CD14-positive monocyte (primary cell): ENCODE results near the gene DNAL1. TPM values are rescaled to one million over a fixed set of nuclear protein-coding genes. Genes with fewer than 3 reads are reported as not detected.

Experiments used
- DNase-seq, 3 donors: peaks; one replicate each; pipeline ENCODE4 v3.0.0-alpha.2; 2011 to 2022
- H2AFZ ChIP-seq: 2 replicates; pipeline ENCODE4 v1.6.0; 2012; ENCODE audit warnings: mild to moderate bottlenecking, low read depth, low read length, inconsistent platforms; ENCODE audit not compliant: insufficient read depth, poor library complexity, severe bottlenecking
- H3K27ac ChIP-seq, 2 donors: 1 replicate in 1 of 2; 2 replicates in 1 of 2; pipeline ENCODE4 v1.5.1; 2012 to 2013; ENCODE audit warnings: low read length in 2 of 2, control low read depth in 1 of 2, inconsistent platforms in 1 of 2, low read depth in 1 of 2, mild to moderate bottlenecking in 1 of 2
- H3K27me3 ChIP-seq, 2 donors: one replicate each; pipeline versions ENCODE4 v1.6.0 to v1.6.1; 2011 to 2013; ENCODE audit warnings: low read length in 2 of 2; ENCODE audit not compliant: control insufficient read depth in 2 of 2, insufficient read depth in 2 of 2
- H3K36me3 ChIP-seq, 2 donors: replicated peaks in 1 of 2; 1 replicate in 1 of 2; 2 replicates in 1 of 2; pipeline versions ENCODE4 v1.5.1 to v1.6.1; 2012 to 2013; ENCODE audit warnings: low read length in 2 of 2, control low read depth in 1 of 2, inconsistent platforms in 1 of 2, mild to moderate bottlenecking in 1 of 2; ENCODE audit not compliant: insufficient read depth in 2 of 2, control insufficient read depth in 1 of 2
- H3K4me1 ChIP-seq, 2 donors: 1 replicate in 1 of 2; 2 replicates in 1 of 2; pipeline versions ENCODE4 v1.5.1 to v1.6.1; 2012 to 2013; ENCODE audit warnings: low read length in 2 of 2, control low read depth in 1 of 2, inconsistent platforms in 1 of 2, mild to moderate bottlenecking in 1 of 2, moderate library complexity in 1 of 2; ENCODE audit not compliant: insufficient read depth in 2 of 2, control insufficient read depth in 1 of 2
- H3K4me2 ChIP-seq: replicated peaks from 2 replicates; pipeline ENCODE3; 2012; ENCODE audit warnings: low read length, moderate library complexity, mild to moderate bottlenecking; ENCODE audit not compliant: poor library complexity, severe bottlenecking; ENCODE audit errors: extremely low read depth
- H3K4me3 ChIP-seq, 3 experiments: fragments of 200-600 bp in 1 of 3; sonication (generic) in 1 of 3; replicated peaks in 1 of 3; 1 replicate in 2 of 3; 2 replicates in 1 of 3; pipeline ENCODE4 v1.5.1; 2011 to 2013; ENCODE audit warnings: low read length in 3 of 3, mild to moderate bottlenecking in 3 of 3, control low read depth in 2 of 3, low read depth in 2 of 3, inconsistent platforms in 1 of 3, moderate library complexity in 1 of 3
- H3K79me2 ChIP-seq: 2 replicates; pipeline ENCODE4 v1.6.0; 2012; ENCODE audit warnings: mild to moderate bottlenecking, control low read depth, inconsistent platforms, low read length, moderate library complexity; ENCODE audit not compliant: insufficient read depth
- H3K9ac ChIP-seq: 2 replicates; pipeline ENCODE4 v1.6.0; 2017; ENCODE audit warnings: low read length, mild to moderate bottlenecking; ENCODE audit not compliant: insufficient read depth, poor library complexity, severe bottlenecking
- H3K9me3 ChIP-seq, 2 donors: replicated peaks in 1 of 2; 1 replicate in 1 of 2; 2 replicates in 1 of 2; pipeline versions ENCODE4 v1.5.1 to v1.6.1; 2012 to 2013; ENCODE audit warnings: low read length in 2 of 2, control low read depth in 1 of 2; ENCODE audit not compliant: control insufficient read depth in 1 of 2, insufficient read depth in 1 of 2
- H4K20me1 ChIP-seq: 2 replicates; pipeline ENCODE4 v1.6.0; 2012; ENCODE audit warnings: mild to moderate bottlenecking, low read length, control low read depth, moderate library complexity; ENCODE audit not compliant: insufficient read depth
- H3K27ac Mint-ChIP-seq, 7 donors: one replicate each; pipeline ENCODE4 v1.8.0; 2020; ENCODE audit warnings: mild to moderate bottlenecking in 7 of 7, mixed read lengths in 7 of 7, moderate library complexity in 6 of 7, inconsistent platforms in 2 of 7
- H3K27me3 Mint-ChIP-seq, 3 donors: one replicate each; pipeline ENCODE4 v1.8.0; 2021 to 2022; ENCODE audit warnings: low read depth in 3 of 3, mild to moderate bottlenecking in 3 of 3, mixed read lengths in 3 of 3, moderate library complexity in 3 of 3, inconsistent platforms in 1 of 3
- H3K36me3 Mint-ChIP-seq, 2 donors: one replicate each; pipeline ENCODE4 v1.8.0; 2020; ENCODE audit warnings: mixed read lengths in 2 of 2, inconsistent platforms in 1 of 2, mild to moderate bottlenecking in 1 of 2
- H3K4me1 Mint-ChIP-seq: one replicate; pipeline ENCODE4 v1.8.0; 2020; ENCODE audit warnings: mild to moderate bottlenecking, mixed read lengths
- H3K4me3 Mint-ChIP-seq, 2 donors: one replicate each; pipeline ENCODE4 v1.8.0; 2020; ENCODE audit warnings: mild to moderate bottlenecking in 2 of 2, mixed read lengths in 2 of 2, moderate library complexity in 1 of 2
- H3K9me3 Mint-ChIP-seq, 7 donors: one replicate each; pipeline ENCODE4 v1.8.0; 2020 to 2022; ENCODE audit warnings: mixed read lengths in 7 of 7, mild to moderate bottlenecking in 6 of 7, moderate library complexity in 6 of 7, inconsistent platforms in 2 of 7
- CTCF ChIP-seq: fragments of 200-600 bp; IDR thresholded peaks from one replicate; pipeline ENCODE4 v1.8.0; 2022; ENCODE audit warnings: antibody characterized with exemption, mild to moderate bottlenecking
- WGBS: methylation state at CpG from one replicate; pipeline ENCODE4 v1.1.5; 2013; ENCODE audit warnings: missing lambda C conversion rate; ENCODE audit not compliant: insufficient coverage; 5-methylcytosine and 5-hydroxymethylcytosine counted together
- intact Hi-C, 2 donors: fragments of 100-400 bp; cut with micrococcal nuclease; formaldehyde crosslinking; loops; one replicate each; pipeline versions ENCODE4 v1.15.0 to v1.15.1; 2023
- polyA plus RNA-seq, 3 donors: library from polyadenylated mRNA; depleted of rRNA in 1 of 3; unstranded in 2 of 3; stranded (reverse) in 1 of 3; fragments of 300-500 nt in 2 of 3; fragments of >200 nt in 1 of 3; fragmentation: Illumina TruSeq in 2 of 3; gene quantifications; 1 replicate in 2 of 3; 2 replicates in 1 of 3; pipeline ENCODE4 v1.2.3, GENCODE V29; 2012 to 2021

DNAL1 gene
- polyA plus RNA-seq, 3 donors, result 0.68 to 3.4 (median 2.0) TPM

GRCh38 chr14:73713206-73713802 is 68.5 kb downstream of the DNAL1 start:
- Histone ChIP-seq H3K9me3 (no peaks in the 10 kb centered on the region), H3K4me2 (peak overlapping the region; percentile 98), H3K9ac (peak overlapping the region; percentile 62), H3K27me3 (peaks cover 9 to 23% of the 10 kb centered on the region in 2 donors), H4K20me1 (peaks cover 50% of the 10 kb centered on the region), H3K4me3 (peak overlapping the region; percentile 58 to 84 (median 72)), H3K79me2 (no peaks in the 10 kb centered on the region), H3K27ac (peak overlapping the region in 1 of 2 donors; percentile 5), H2AFZ (peak overlapping the region; percentile 95), H3K4me1 (peaks cover 21 to 31% of the 10 kb centered on the region in 2 donors), H3K36me3 (peaks cover 22 to 30% of the 10 kb centered on the region in 2 donors)
- TF ChIP-seq CTCF, result no peak
- peak overlapping the region in 5 of 7 donors; percentile 54 to 80 (median 65) for H3K27ac Mint-ChIP-seq
- peaks cover 18% of the 10 kb centered on the region in 3 donors for H3K27me3 Mint-ChIP-seq
- 2% methylated on average over 21 of the region's 21 CpGs for WGBS
- H3K36me3 Mint-ChIP-seq, result peaks cover 25 to 40% of the 10 kb centered on the region in 2 donors
- intact Hi-C loops, result no loop called here
- peaks cover 0 to 5% (median 3%) of the 10 kb centered on the region in 7 donors for H3K9me3 Mint-ChIP-seq
- DNase-seq, result no peak
- peaks cover 24% of the 10 kb centered on the region for H3K4me1 Mint-ChIP-seq
- H3K4me3 Mint-ChIP-seq, result peak overlapping the region; percentile 94 to 98

- Mint-ChIP-seq H3K36me3 (peaks cover 31 to 43% of the 10 kb centered on the region in 2 donors), H3K9me3 (peaks cover 0 to 5% (median 3%) of the 10 kb centered on the region in 7 donors), H3K27me3 (peaks cover 18% of the 10 kb centered on the region in 3 donors), H3K27ac (peak within 1 kb of the TSS in 6 of 7 donors; percentile 61 to 80 (median 72)), H3K4me3 (peak within 1 kb of the TSS; percentile 94 to 98), H3K4me1 (peaks cover 24% of the 10 kb centered on the region)
- WGBS, result under 1% methylated on average over 104 of the region's 113 CpGs
- peak within 1 kb of the TSS; percentile 98 for H3K4me2 ChIP-seq
- TF ChIP-seq CTCF, result no peak
- H3K9ac ChIP-seq, result peak within 1 kb of the TSS; percentile 62
- peaks cover 27 to 36% of the 10 kb centered on the region in 2 donors for H3K36me3 ChIP-seq
- intact Hi-C loops, result no loop called here
- H3K27me3 ChIP-seq, result peaks cover 9 to 23% of the 10 kb centered on the region in 2 donors
- peaks cover 21 to 31% of the 10 kb centered on the region in 2 donors for H3K4me1 ChIP-seq
- peak within 1 kb of the TSS in 1 of 2 donors; percentile 5 for H3K27ac ChIP-seq
- H3K4me3 ChIP-seq, result peak within 1 kb of the TSS; percentile 58 to 84 (median 72)
- peak within 1 kb of the TSS; percentile 95 for H2AFZ ChIP-seq
- peak; percentile 50 to 76 (median 74) for DNase-seq
- no peaks in the 10 kb centered on the region for H3K79me2 ChIP-seq
- H4K20me1 ChIP-seq, result peaks cover 57% of the 10 kb centered on the region
- no peaks in the 10 kb centered on the region for H3K9me3 ChIP-seq
Observed at GRCh38 chr14:73713803-73714655, 69.2 kb downstream of the DNAL1 start, which contains the start of gene PNMA1. TSS of gene PNMA1 (minus strand) at chr14:73714384. CDS start at chr14:73713639, 745 bp downstream.
